T-cell (primary cell): ENCODE data around the gene LAMA5. TPM values are rescaled to one million over a fixed set of nuclear protein-coding genes. Genes with fewer than 3 reads are reported as not detected.

Experiments used
- ATAC-seq, 4 experiments: fragments of 200-7000 bp in 3 of 4; fragments of 150-1000 bp in 1 of 4; cut with Tn5 transposase; replicated peaks in 1 of 4; 1 replicate in 3 of 4; 2 replicates in 1 of 4; pipeline ENCODE4 v1.10.0; 2021; ENCODE audit warnings: moderate library complexity in 3 of 4, mild to moderate bottlenecking in 2 of 4, moderate number of reproducible peaks in 1 of 4
- CTCF ChIA-PET, 2 donors: fragments of 300-600 bp; sonication (Branson Sonifier 250); formaldehyde crosslinking; loops; one replicate each; lab custom pipeline; 2022; ENCODE audit warnings: antibody characterized with exemption in 2 of 2; lab: Charles Lee
- POLR2A ChIA-PET, 2 donors: fragments of 300-600 bp; sonication (Branson Sonifier 250); formaldehyde crosslinking; loops; one replicate each; lab custom pipeline; 2022; ENCODE audit warnings: antibody characterized with exemption in 2 of 2; lab: Charles Lee
- DNase-seq, 35 experiments: peaks; one replicate each; pipeline versions ENCODE4 v3.0.0 to v3.0.0-alpha.2; 2013 to 2023
- H3K27ac ChIP-seq: one replicate; pipeline ENCODE4 v1.5.1; 2013; ENCODE audit warnings: low read length
- H3K27me3 ChIP-seq, 2 experiments: replicated peaks in 1 of 2; 1 replicate in 1 of 2; 2 replicates in 1 of 2; pipeline versions ENCODE4 v1.6.1 to v1.7.0; 2013; ENCODE audit warnings: low read length in 1 of 2, mixed read lengths in 1 of 2; ENCODE audit not compliant: control insufficient read depth in 2 of 2, insufficient read depth in 2 of 2; ENCODE audit errors: extremely low read depth in 1 of 2
- H3K36me3 ChIP-seq, 2 donors: 1 replicate in 1 of 2; 2 replicates in 1 of 2; pipeline versions ENCODE4 v1.6.1 to v1.7.0; 2013; ENCODE audit warnings: low read length in 1 of 2; ENCODE audit not compliant: control insufficient read depth in 2 of 2, insufficient read depth in 1 of 2; ENCODE audit errors: extremely low read depth in 1 of 2
- H3K4me1 ChIP-seq, 2 experiments: 1 replicate in 1 of 2; 2 replicates in 1 of 2; pipeline versions ENCODE4 v1.6.1 to v1.7.0; 2013; ENCODE audit warnings: low read length in 2 of 2, mixed read lengths in 1 of 2; ENCODE audit not compliant: insufficient read depth in 2 of 2, control insufficient read depth in 1 of 2; ENCODE audit errors: extremely low read depth in 1 of 2
- H3K4me3 ChIP-seq, 2 donors: 1 replicate in 1 of 2; 2 replicates in 1 of 2; pipeline versions ENCODE4 v1.5.1 to v1.7.0; 2013; ENCODE audit warnings: mild to moderate bottlenecking in 2 of 2, low read length in 1 of 2, moderate library complexity in 1 of 2; ENCODE audit not compliant: control insufficient read depth in 1 of 2; ENCODE audit errors: extremely low read depth in 1 of 2
- H3K9me3 ChIP-seq: 2 replicates; pipeline ENCODE4 v1.7.0; 2013
- H3K27ac Mint-ChIP-seq, 2 donors: one replicate each; pipeline ENCODE4 v1.8.0; 2020 to 2021; ENCODE audit warnings: mild to moderate bottlenecking in 2 of 2, mixed read lengths in 2 of 2
- H3K27me3 Mint-ChIP-seq, 2 donors: one replicate each; pipeline ENCODE4 v1.8.0; 2021 to 2022; ENCODE audit warnings: mixed read lengths in 2 of 2
- H3K36me3 Mint-ChIP-seq: one replicate; pipeline ENCODE4 v1.8.0; 2021; ENCODE audit warnings: mixed read lengths
- H3K4me1 Mint-ChIP-seq, 3 donors: one replicate each; pipeline ENCODE4 v1.8.0; 2020 to 2022; ENCODE audit warnings: mixed read lengths in 3 of 3, mild to moderate bottlenecking in 1 of 3
- H3K4me3 Mint-ChIP-seq, 3 donors: one replicate each; pipeline ENCODE4 v1.8.0; 2020 to 2022; ENCODE audit warnings: mild to moderate bottlenecking in 3 of 3, mixed read lengths in 3 of 3, moderate library complexity in 3 of 3
- H3K9me3 Mint-ChIP-seq, 3 donors: one replicate each; pipeline ENCODE4 v1.8.0; 2020 to 2022; ENCODE audit warnings: mixed read lengths in 3 of 3
- WGBS: methylation state at CpG from one replicate; pipeline ENCODE4 v1.1.5; 2013; ENCODE audit warnings: missing lambda C conversion rate; ENCODE audit not compliant: insufficient coverage; 5-methylcytosine and 5-hydroxymethylcytosine counted together
- total RNA-seq, 35 experiments: library from RNA in 6 of 35; stranded (reverse) in 6 of 35; fragments of 120-200 nt in 1 of 35; gene quantifications; one replicate each; pipeline versions ENCODE4 v1.2.1 to v1.2.4 and lab custom pipeline; 2013 to 2026

LAMA5 gene
- total RNA-seq, 5 donors from 2014 or later (not counting 1 experiment from before 2014, with no cell fraction given) = 0.48 to 4.3 (median 3.0) TPM

GRCh38 chr20:62303340-62304226, 63.5 kb downstream of the LAMA5 start:
- POLR2A ChIA-PET = interaction anchor here in 1 of 2 donors (0.7 kb wide), 1 partner anchor 64 kb away, joined by 4 read pairs; no protein-coding TSS in a partner anchor
- Histone ChIP-seq H3K4me1 (peaks cover 5 to 49% of the 10 kb centered on the region in 2 experiments), H3K9me3 (no peaks in the 10 kb centered on the region), H3K36me3 (peaks cover 22 to 45% of the 10 kb centered on the region in 2 donors), H3K27ac (peak overlapping the region; percentile 23), H3K4me3 (peak overlapping the region; percentile 76 to 83), H3K27me3 (peaks cover 0 to 2% of the 10 kb centered on the region in 2 experiments)
- Mint-ChIP-seq H3K36me3 (peaks cover 11% of the 10 kb centered on the region), H3K4me3 (peak overlapping the region; percentile 85 to 97 (median 86)), H3K27ac (peak overlapping the region; percentile 74 to 89), H3K27me3 (no peaks in the 10 kb centered on the region), H3K9me3 (no peaks in the 10 kb centered on the region), H3K4me1 (peaks cover 29 to 32% (median 29%) of the 10 kb centered on the region in 3 donors)
- CTCF ChIA-PET = no interaction called here
- ATAC-seq = peak; percentile 2 to 6 (median 4)
- WGBS = 6% methylated on average over 65 of the region's 66 CpGs
- peak in 3 of 35 experiments; percentile 16 to 34 (median 22) for DNase-seq

DNA sequence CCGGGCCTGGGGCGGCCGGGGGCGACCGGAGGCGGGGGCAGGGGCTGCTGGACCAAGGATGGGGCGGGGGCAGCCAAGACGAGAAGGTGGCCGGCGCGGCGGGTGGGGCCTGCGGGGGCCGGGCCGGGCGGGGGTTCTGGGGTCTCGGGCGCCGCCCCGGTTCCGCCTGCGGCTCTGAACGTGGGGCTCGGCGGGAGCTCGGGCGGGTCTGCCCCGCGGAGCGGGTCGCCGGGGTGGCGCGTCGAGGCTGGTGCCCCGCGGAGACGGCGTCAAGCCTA, 64.1 kb downstream of the LAMA5 start:
- Histone ChIP-seq H3K9me3 (no peaks in the 10 kb centered on the region), H3K4me3 (peak overlapping the region; percentile 76 to 83), H3K4me1 (peaks cover 5 to 49% of the 10 kb centered on the region in 2 experiments), H3K27ac (no peak overlapping the region), H3K27me3 (peaks cover 0 to 2% of the 10 kb centered on the region in 2 experiments), H3K36me3 (peaks cover 20 to 39% of the 10 kb centered on the region in 2 donors)
- Mint-ChIP-seq H3K4me3 (peak overlapping the region; percentile 92 to 97 (median 94)), H3K4me1 (peaks cover 29 to 32% (median 29%) of the 10 kb centered on the region in 3 donors), H3K27ac (peak overlapping the region in 1 of 2 donors; percentile 97), H3K27me3 (no peaks in the 10 kb centered on the region), H3K9me3 (no peaks in the 10 kb centered on the region), H3K36me3 (peaks cover 7% of the 10 kb centered on the region)
- ChIA-PET POLR2A (interaction anchor here in 1 of 2 donors (0.7 kb wide), 1 partner anchor 65 kb away, joined by 4 read pairs; no protein-coding TSS in a partner anchor), CTCF (interaction anchor here in 1 of 2 donors (1.0 kb wide), 1 partner anchor 80 kb away, joined by 4 read pairs; no protein-coding TSS in a partner anchor)
- no peak for DNase-seq
- under 1% methylated on average over 38 of the region's 39 CpGs for WGBS
- ATAC-seq = peak in 1 of 4 experiments; percentile 1

- peaks cover 7% of the 10 kb centered on the region for H3K36me3 Mint-ChIP-seq
- peak within 1 kb of the TSS; percentile 89 for H3K27ac ChIP-seq
- H3K27ac Mint-ChIP-seq = peak within 1 kb of the TSS; percentile 97 to 99
- H3K4me3 ChIP-seq = peak within 1 kb of the TSS; percentile 76 to 83
- no peaks in the 10 kb centered on the region for H3K27me3 Mint-ChIP-seq
- peaks cover 0 to 2% of the 10 kb centered on the region in 2 experiments for H3K27me3 ChIP-seq
- peak; percentile 87 to 90 (median 88) for ATAC-seq
- ChIA-PET CTCF (interaction anchor here (0.5 to 1.0 kb wide), 5 partner anchors 80 to 1953 kb away, joined by 3 to 4 read pairs (median 3); no protein-coding TSS in a partner anchor), POLR2A (interaction anchor here (0.7 to 0.9 kb wide), 2 partner anchors 22 to 65 kb away, joined by 4 to 6 read pairs; no protein-coding TSS in a partner anchor)
- H3K4me1 Mint-ChIP-seq = peaks cover 29 to 32% (median 29%) of the 10 kb centered on the region in 3 donors
- no peaks in the 10 kb centered on the region for H3K9me3 ChIP-seq
- DNase-seq = peak; percentile 83 to 97 (median 94)
- peak within 1 kb of the TSS; percentile 92 to 97 (median 94) for H3K4me3 Mint-ChIP-seq
- H3K9me3 Mint-ChIP-seq = no peaks in the 10 kb centered on the region
- H3K36me3 ChIP-seq = peaks cover 15 to 34% of the 10 kb centered on the region in 2 donors
- peaks cover 5 to 49% of the 10 kb centered on the region in 2 experiments for H3K4me1 ChIP-seq
- WGBS = under 1% methylated on average over 80 of the region's 81 CpGs
These were observed 64.6 kb downstream of the LAMA5 start, which contains the start of gene ADRM1 for GRCh38 chr20:62302341-62303061. TSS of gene ADRM1 (plus strand) at chr20:62302997. CDS start at chr20:62303569, 572 bp downstream.

GRCh38 chr20:62301773-62302340, 65.3 kb downstream of the LAMA5 start:
- ChIA-PET CTCF (interaction anchor here (0.5 to 1.0 kb wide), 4 partner anchors 81 to 1953 kb away, joined by 3 to 4 read pairs (median 3); no protein-coding TSS in a partner anchor), POLR2A (interaction anchor here in 1 of 2 donors (0.6 to 0.9 kb wide), 2 partner anchors 22 to 82 kb away, joined by 5 to 6 read pairs; no protein-coding TSS in a partner anchor)
- H3K4me3 Mint-ChIP-seq = peak overlapping the region; percentile 92 to 97 (median 94)

GRCh38 chr20:62301111-62301668, 65.9 kb downstream of the LAMA5 start:
- H3K36me3 Mint-ChIP-seq = peaks cover 7% of the 10 kb centered on the region
- peaks cover 29 to 32% (median 29%) of the 10 kb centered on the region in 3 donors for H3K4me1 Mint-ChIP-seq
- H3K27ac Mint-ChIP-seq = peak overlapping the region; percentile 31 to 69
- Histone ChIP-seq H3K4me3 (no peak overlapping the region), H3K9me3 (no peaks in the 10 kb centered on the region), H3K27me3 (peaks cover 0 to 2% of the 10 kb centered on the region in 2 experiments), H3K36me3 (peaks cover 5 to 21% of the 10 kb centered on the region in 2 donors), H3K4me1 (peaks cover 5 to 42% of the 10 kb centered on the region in 2 experiments), H3K27ac (no peak overlapping the region)
- H3K9me3 Mint-ChIP-seq = no peaks in the 10 kb centered on the region
- no peaks in the 10 kb centered on the region for H3K27me3 Mint-ChIP-seq
- no peak for DNase-seq
- POLR2A ChIA-PET = interaction anchor here (0.5 to 0.6 kb wide), 3 partner anchors 83 to 639 kb away, joined by 3 to 5 read pairs (median 4); partner anchors contain the start of gene MRGBP (in 1 of the 2)
- peak overlapping the region; percentile 29 to 41 (median 39) for H3K4me3 Mint-ChIP-seq
- WGBS = 86% methylated on average over 2 of the region's 11 CpGs
- CTCF ChIA-PET = interaction anchor here (0.8 to 1.5 kb wide), 4 partner anchors 81 to 270 kb away, joined by 3 to 9 read pairs (median 4); no protein-coding TSS in a partner anchor
- no peak for ATAC-seq

More at GRCh38 chr20:62301773-62302340, 65.3 kb downstream of the LAMA5 start:
- ATAC-seq (peak; percentile 41 to 57 (median 54)), DNase-seq (peak; percentile 69 to 92 (median 86))
- Histone ChIP-seq H3K4me1 (peaks cover 5 to 45% of the 10 kb centered on the region in 2 experiments), H3K36me3 (peaks cover 9 to 28% of the 10 kb centered on the region in 2 donors), H3K4me3 (peak overlapping the region; percentile 74 to 80), H3K27me3 (peaks cover 0 to 2% of the 10 kb centered on the region in 2 experiments), H3K27ac (peak overlapping the region; percentile 89), H3K9me3 (no peaks in the 10 kb centered on the region)
- Mint-ChIP-seq H3K9me3 (no peaks in the 10 kb centered on the region), H3K4me1 (peaks cover 29 to 32% (median 29%) of the 10 kb centered on the region in 3 donors), H3K36me3 (peaks cover 7% of the 10 kb centered on the region), H3K27ac (peak overlapping the region; percentile 97 to 99), H3K27me3 (no peaks in the 10 kb centered on the region)
- WGBS = 3% methylated on average over 21 of the region's 24 CpGs
